Stimulated activated CD4-positive, alpha-beta T cell treated with anti-CD3 and anti-CD28 coated beads, TNF-alpha, amount 100 ng/mL, for 1 hour (primary cell): Measurements from ENCODE around the gene UGT1A5.

Source experiments
- DNase-seq, 3 donors: peaks; one replicate each; pipeline ENCODE4 v3.0.0-alpha.2; 2020; ENCODE audit warnings: low read depth in 3 of 3, low spot score in 1 of 3

Gene UGT1A5

GRCh38 chr2:233712611-233713261 lies at the start of gene UGT1A5:
Gene UGT1A5 (plus strand): TSS chr2:233712907. CDS start chr2:233712992, 85 bp downstream.
- no peak for DNase-seq

- DNase-seq, result no peak
Observed at GRCh38 chr2:233663911-233664310, 48.8 kb upstream of the UGT1A5 start.

- DNase-seq, result no peak
Observed at GRCh38 chr2:233668605-233669260, 44.0 kb upstream of the UGT1A5 start.

GRCh38 chr2:233671290-233672161 lies 41.2 kb upstream of the UGT1A5 start, which contains the start of gene UGT1A9:
Gene UGT1A9 (plus strand): TSS chr2:233671898. CDS start chr2:233671935, 37 bp downstream.
- no peak for DNase-seq

- no peak for DNase-seq
Observed at GRCh38 chr2:233672886-233673285, 39.8 kb upstream of the UGT1A5 start.

GRCh38 chr2:233673896-233674295 lies 38.8 kb upstream of the UGT1A5 start:
- no peak for DNase-seq

GRCh38 chr2:233674314-233674713 lies 38.4 kb upstream of the UGT1A5 start:
- no peak for DNase-seq

- DNase-seq, result no peak
Observed at GRCh38 chr2:233674995-233675394, 37.7 kb upstream of the UGT1A5 start.

GRCh38 chr2:233676046-233676445 lies 36.7 kb upstream of the UGT1A5 start:
- no peak for DNase-seq

GRCh38 chr2:233679196-233679595 lies 33.5 kb upstream of the UGT1A5 start:
- no peak for DNase-seq

- no peak for DNase-seq
Observed at GRCh38 chr2:233680361-233681045, 32.2 kb upstream of the UGT1A5 start.

- DNase-seq, result no peak
Observed at GRCh38 chr2:233681521-233682099, 31.1 kb upstream of the UGT1A5 start, which contains the start of gene UGT1A7. Gene UGT1A7 (plus strand): TSS chr2:233681901. CDS start chr2:233681938, 37 bp downstream.

- no peak for DNase-seq
Observed at GRCh38 chr2:233684640-233685039, 28.1 kb upstream of the UGT1A5 start.

- DNase-seq, result no peak
Observed at GRCh38 chr2:233686928-233687327, 25.8 kb upstream of the UGT1A5 start.

- no peak for DNase-seq
Observed at GRCh38 chr2:233688341-233688740, 24.4 kb upstream of the UGT1A5 start.

- no peak for DNase-seq
Observed at GRCh38 chr2:233689031-233689430, 23.7 kb upstream of the UGT1A5 start.

GRCh38 chr2:233689501-233689900 lies 23.2 kb upstream of the UGT1A5 start:
- no peak for DNase-seq

- no peak for DNase-seq
Observed at GRCh38 chr2:233690444-233690843, 22.3 kb upstream of the UGT1A5 start.

GRCh38 chr2:233691443-233692433 lies 21.0 kb upstream of the UGT1A5 start:
- DNase-seq, result no peak

- no peak for DNase-seq
Observed at GRCh38 chr2:233692648-233693047, 20.1 kb upstream of the UGT1A5 start, which contains the start of gene UGT1A6. Gene UGT1A6 (plus strand): TSS chr2:233692890. CDS start chr2:233693005, 115 bp downstream.
